HepG2 (cell line): Measurements from ENCODE around the gene MRNIP. TPM values are rescaled to one million over a fixed set of nuclear protein-coding genes. Genes with fewer than 3 reads are reported as not detected.
A peak's percentile ranks its signal among the peaks of the same experiment; 100 is the strongest.

Source experiments
- MLX ChIP-seq: IDR thresholded peaks from 2 replicates; pipeline ENCODE4 v1.6.1; 2016
- MNT ChIP-seq: fragments of 450-650 bp; IDR thresholded peaks from 2 replicates; pipeline ENCODE4 v1.6.1; 2016
- MYPOP ChIP-seq: sonication (generic); formaldehyde crosslinking; IDR thresholded peaks from 2 replicates; pipeline ENCODE4 v1.8.1; 2023; ENCODE audit warnings: mild to moderate bottlenecking, moderate library complexity, missing genetic modification reagents
- POLR2G ChIP-seq: fragments of 200-400 bp; formaldehyde crosslinking; IDR thresholded peaks from 2 replicates; pipeline ENCODE4 v1.6.1; 2018; ENCODE audit warnings: mild to moderate bottlenecking, low read depth, low read length, moderate library complexity
- SALL2 ChIP-seq: sonication (generic); formaldehyde crosslinking; IDR thresholded peaks from 2 replicates; pipeline ENCODE4 v1.8.1; 2023; ENCODE audit warnings: mild to moderate bottlenecking, missing genetic modification reagents, inconsistent platforms
- SMAD1 ChIP-seq: sonication (generic); formaldehyde crosslinking; IDR thresholded peaks from 2 replicates; pipeline ENCODE4 v1.4.0; 2020; ENCODE audit warnings: missing genetic modification reagents, low read depth, mild to moderate bottlenecking, borderline replicate concordance
- SMC3 ChIP-seq: IDR thresholded peaks from 2 replicates; pipeline ENCODE4 v1.6.1; 2011; ENCODE audit warnings: low read length, improper control_type of control experiment
- THAP7 ChIP-seq: sonication (generic); formaldehyde crosslinking; IDR thresholded peaks from 2 replicates; pipeline ENCODE4 v1.8.1; 2023; ENCODE audit warnings: mild to moderate bottlenecking, missing genetic modification reagents
- TOE1 ChIP-seq: sonication (generic); formaldehyde crosslinking; IDR thresholded peaks from 2 replicates; pipeline ENCODE4 v1.4.0; 2020; ENCODE audit warnings: mild to moderate bottlenecking, missing genetic modification reagents
- TOPORS ChIP-seq: sonication (generic); formaldehyde crosslinking; IDR thresholded peaks from 2 replicates; pipeline ENCODE4 v1.8.0; 2023; ENCODE audit warnings: mild to moderate bottlenecking, missing genetic modification reagents
- WIZ ChIP-seq: sonication (generic); formaldehyde crosslinking; IDR thresholded peaks from 2 replicates; pipeline ENCODE4 v1.5.1; 2020; ENCODE audit warnings: mild to moderate bottlenecking, missing genetic modification reagents
- ZBTB7B ChIP-seq: sonication (generic); formaldehyde crosslinking; IDR thresholded peaks from 2 replicates; pipeline ENCODE4 v1.4.0; 2020; ENCODE audit warnings: missing genetic modification reagents
- ZFP82 ChIP-seq: sonication (generic); formaldehyde crosslinking; IDR thresholded peaks from 2 replicates; pipeline ENCODE4 v1.5.1; 2020; ENCODE audit warnings: mild to moderate bottlenecking, missing genetic modification reagents, borderline replicate concordance
- ZFP91 ChIP-seq: sonication (generic); formaldehyde crosslinking; IDR thresholded peaks from 2 replicates; pipeline ENCODE4 v1.9.0; 2022; ENCODE audit warnings: missing genetic modification reagents, mild to moderate bottlenecking, borderline replicate concordance
- ZKSCAN5 ChIP-seq: sonication (generic); formaldehyde crosslinking; IDR thresholded peaks from 2 replicates; pipeline ENCODE4 v1.5.1; 2020; ENCODE audit warnings: mild to moderate bottlenecking, missing genetic modification reagents
- ZMAT3 ChIP-seq: sonication (generic); formaldehyde crosslinking; conservative IDR thresholded peaks from 2 replicates; pipeline ENCODE4 v1.7.0; 2021; ENCODE audit warnings: missing genetic modification reagents
- ZNF282 ChIP-seq: fragments of 450-650 bp; IDR thresholded peaks from 2 replicates; pipeline ENCODE4 v1.6.1; 2018; ENCODE audit not compliant: partially characterized antibody
- ZNF292 ChIP-seq: sonication (generic); formaldehyde crosslinking; IDR thresholded peaks from 2 replicates; pipeline ENCODE4 v1.8.1; 2022; ENCODE audit warnings: mild to moderate bottlenecking, low read depth, missing genetic modification reagents, borderline replicate concordance
- ZNF362 ChIP-seq: sonication (generic); formaldehyde crosslinking; IDR thresholded peaks from 2 replicates; pipeline ENCODE4 v1.4.0; 2020; ENCODE audit warnings: missing genetic modification reagents, mild to moderate bottlenecking, borderline replicate concordance
- ZNF639 ChIP-seq: conservative IDR thresholded peaks from 2 replicates; pipeline ENCODE4 v1.6.1; 2018; ENCODE audit warnings: missing genetic modification reagents
- ZNF644 ChIP-seq: IDR thresholded peaks from 2 replicates; pipeline ENCODE4 v1.6.1; 2016; ENCODE audit warnings: low read depth
- ZNF790 ChIP-seq: sonication (generic); formaldehyde crosslinking; IDR thresholded peaks from 2 replicates; pipeline ENCODE4 v1.8.0; 2022; ENCODE audit warnings: missing genetic modification reagents, mild to moderate bottlenecking, borderline replicate concordance
- polyA plus RNA-seq, 8 experiments: library from polyadenylated mRNA; depleted of rRNA in 3 of 8; stranded (reverse) in 7 of 8; unstranded in 1 of 8; fragments of >200 nt; fragmentation: Illumina TruSeq in 4 of 8; extraction: Trizol in 4 of 8; gene quantifications; 2 replicates each; pipeline versions ENCODE4 v1.2.1 to v1.2.3, GENCODE V29; 2011 to 2016; ENCODE audit warnings: low read depth in 4 of 8, missing spikeins in 1 of 8, mixed read lengths in 1 of 8; ENCODE audit not compliant: insufficient read depth in 1 of 8
- total RNA-seq, 5 experiments: library from RNA; depleted of rRNA; stranded (reverse); fragments of >200 nt; fragmentation: Illumina TruSeq; extraction: Trizol; gene quantifications; 2 replicates each; pipeline ENCODE4 v1.2.3, GENCODE V29; 2016; ENCODE audit warnings: low read depth in 1 of 5

The MRNIP gene
- total and polyA plus RNA-seq, 2 of the 13 experiments (the other 11 are each of a cell fraction or from before 2014, with no cell fraction given), result 15.5 to 34.1 TPM

GRCh38 chr5:179818746-179819295 lies 39.8 kb downstream of the MRNIP start (continued):
- TF ChIP-seq MLX (peak; percentile 50; the same call in 1 of the 2 replicates), ZFP91 (CRISPR knock-in tag) (peak; percentile 87; the same call in 1 of the 2 replicates), ZKSCAN5 (CRISPR knock-in tag) (no peak), THAP7 (CRISPR knock-in tag) (no peak), MYPOP (CRISPR knock-in tag) (no peak), ZNF292 (CRISPR knock-in tag) (peak; percentile 87), ZNF644 (CRISPR knock-in tag) (no peak), ZNF362 (CRISPR knock-in tag) (0 out of 2 replicates have a peak, but pooled peaks have one; percentile 27), TOPORS (CRISPR knock-in tag) (peak; percentile 78; the same call in 1 of the 2 replicates), ZBTB7B (CRISPR knock-in tag) (0 out of 2 replicates have a peak, but pooled peaks have one; percentile 83), SMAD1 (CRISPR knock-in tag) (no peak), SMC3 (no peak), ZNF282 (no peak), MNT (no peak; the same call in 1 of the 2 replicates), WIZ (no peak), TOE1 (CRISPR knock-in tag) (no peak), SALL2 (peak; percentile 74; the same call in 1 of the 2 replicates), POLR2G (peak; percentile 3), ZNF790 (CRISPR knock-in tag) (no peak), ZMAT3 (CRISPR knock-in tag) (peak; percentile 80), ZFP82 (CRISPR knock-in tag) (no peak; the same call in 1 of the 2 replicates), ZNF639 (CRISPR knock-in tag) (peak; percentile 86; the same call in 1 of the 2 replicates)
